Psoas muscle (tissue), 8 donors: ENCODE measurements around the gene EID1. TPM values are rescaled to one million over a fixed set of nuclear protein-coding genes. Genes with fewer than 3 reads are reported as not detected.
A peak's percentile ranks its signal among the peaks of the same experiment; 100 is the strongest.

Experiments used
- ATAC-seq, 4 donors: fragments of 200-7000 bp; cut with Tn5 transposase; one replicate each; pipeline ENCODE4 v1.9.1; 2020; ENCODE audit warnings: moderate library complexity in 3 of 4, mild to moderate bottlenecking in 2 of 4
- DNase-seq, 2 donors: peaks; one replicate each; pipeline ENCODE4 v3.0.0-alpha.2; 2020
- H3K27ac ChIP-seq: fragments of 200-600 bp; one replicate; pipeline ENCODE4 v1.8.0; 2022
- H3K27me3 ChIP-seq, 3 donors: fragments of 200-600 bp in 1 of 3; one replicate each; pipeline versions ENCODE4 v1.6.1 to v1.8.0; 2013 to 2022; ENCODE audit warnings: low read length in 2 of 3, mild to moderate bottlenecking in 2 of 3, moderate library complexity in 1 of 3; ENCODE audit not compliant: insufficient read depth in 3 of 3
- H3K36me3 ChIP-seq, 2 donors: fragments of 200-600 bp in 1 of 2; one replicate each; pipeline versions ENCODE4 v1.6.1 to v1.8.0; 2013 to 2022; ENCODE audit warnings: low read depth in 1 of 2, mild to moderate bottlenecking in 1 of 2, moderate library complexity in 1 of 2; ENCODE audit not compliant: insufficient read depth in 1 of 2
- H3K4me1 ChIP-seq: fragments of 200-600 bp; one replicate; pipeline ENCODE4 v1.8.0; 2022
- H3K4me3 ChIP-seq: fragments of 200-600 bp; one replicate; pipeline ENCODE4 v1.8.0; 2022; ENCODE audit warnings: mild to moderate bottlenecking
- H3K9me3 ChIP-seq: fragments of 200-600 bp; one replicate; pipeline ENCODE4 v1.8.0; 2022
- CTCF ChIP-seq: fragments of 200-600 bp; IDR thresholded peaks from one replicate; pipeline ENCODE4 v1.8.0; 2022; ENCODE audit warnings: antibody characterized with exemption
- WGBS, 3 donors: extraction: QIAGEN DNeasy Blood & Tissue Kit; methylation state at CpG; one replicate each; pipeline versions ENCODE4 v1.1.6 to v1.1.7; 2013; 5-methylcytosine and 5-hydroxymethylcytosine counted together
- intact Hi-C, 2 donors: fragments of 100-400 bp; cut with DNase I; formaldehyde crosslinking; loops; one replicate each; pipeline versions ENCODE4 v1.11.0 to v1.14.2; 2022
- polyA plus RNA-seq, 3 donors: library from polyadenylated mRNA; stranded (reverse); fragments of 200-250 nt; gene quantifications; one replicate each; pipeline ENCODE4 v1.2.3, GENCODE V29; 2013
- total RNA-seq, 4 donors: library from RNA; stranded (reverse); fragmentation: NEBNext Ultra II Directional in 2 of 4; extraction: Animal tissue kit (Norgen Biotek cat#: 25700) in 2 of 4; gene quantifications; one replicate each; pipeline versions ENCODE4 v1.2.1 to v1.2.4, GENCODE V29; 2021 to 2023
- donor health status: healthy with polysubstance abuse.
- donor health status: DM: no; HTN: no; CAD: no; lungs with moderate emphysema.
- donor health status: Bipolar disorder and iron deficiency.
- donor health status: healthy.
- donor health status: DM: yes; HTN: yes; CAD: no.
- donor health status: DM: no; HTN: no; CAD: no.
- donor health status: DM: no; HTN: no; CAD: no.
- donor health status: DM: yes; HTN: yes; CAD: no.

The EID1 gene
- total and polyA plus RNA-seq, 7 donors: 60.3 to 120 (median 93.7) TPM

GRCh38 chr15:48916721-48917120 lies 38.8 kb downstream of the EID1 start:
- DNase-seq (no peak), ATAC-seq (no peak)
- no peaks in the 10 kb centered on the region for H3K36me3 ChIP-seq
- no peak overlapping the region for H3K27ac ChIP-seq
- WGBS, 3 donors: 75 to 90% (median 77%) methylated on average over 3 of the region's 3 CpGs
- intact Hi-C loops: no loop called here
- H3K9me3 ChIP-seq: no peaks in the 10 kb centered on the region
- no peak for TF ChIP-seq CTCF
- H3K4me3 ChIP-seq: no peak overlapping the region
- H3K27me3 ChIP-seq: no peaks in the 10 kb centered on the region
- H3K4me1 ChIP-seq: no peaks in the 10 kb centered on the region

- DNase-seq (no peak), ATAC-seq (no peak)
- no peak for TF ChIP-seq CTCF
- intact Hi-C loops: no loop called here
- WGBS, 3 donors: 96 to 98% (median 97%) methylated on average over 2 of the region's 2 CpGs
- no peak overlapping the region for H3K27ac ChIP-seq
- H3K4me1 ChIP-seq: no peaks in the 10 kb centered on the region
- no peak overlapping the region for H3K4me3 ChIP-seq
- no peaks in the 10 kb centered on the region for H3K9me3 ChIP-seq
- no peaks in the 10 kb centered on the region for H3K27me3 ChIP-seq
- no peaks in the 10 kb centered on the region for H3K36me3 ChIP-seq
These were observed 44.1 kb downstream of the EID1 start for GRCh38 chr15:48922046-48922445.

GRCh38 chr15:48924528-48925393 lies 46.8 kb downstream of the EID1 start:
- no peaks in the 10 kb centered on the region for H3K4me1 ChIP-seq
- 72 to 74% (median 73%) methylated on average over 5 of the region's 5 CpGs for WGBS, 3 donors
- TF ChIP-seq CTCF: no peak
- no peak overlapping the region for H3K27ac ChIP-seq
- intact Hi-C loops: no loop called here
- ATAC-seq (peak in 1 of 4 donors; percentile 29), DNase-seq (no peak)
- H3K36me3 ChIP-seq: no peaks in the 10 kb centered on the region
- peaks cover 0 to 4% (median 0%) of the 10 kb centered on the region in 3 donors for H3K27me3 ChIP-seq
- H3K9me3 ChIP-seq: no peaks in the 10 kb centered on the region
- no peak overlapping the region for H3K4me3 ChIP-seq

GRCh38 chr15:48925714-48926223 lies 47.8 kb downstream of the EID1 start:
- no peaks in the 10 kb centered on the region for H3K36me3 ChIP-seq
- no peaks in the 10 kb centered on the region for H3K4me1 ChIP-seq
- intact Hi-C loops: no loop called here
- WGBS, 3 donors: 33 to 43% (median 35%) methylated on average over 9 of the region's 9 CpGs
- H3K27me3 ChIP-seq: peaks cover 0 to 4% (median 0%) of the 10 kb centered on the region in 3 donors
- H3K9me3 ChIP-seq: no peaks in the 10 kb centered on the region
- DNase-seq (no peak), ATAC-seq (peak; percentile 56 to 71 (median 62))
- no peak for TF ChIP-seq CTCF
- no peak overlapping the region for H3K4me3 ChIP-seq
- no peak overlapping the region for H3K27ac ChIP-seq
